ENCODE data around the gene LONP2. TPM values are rescaled to one million over a fixed set of nuclear protein-coding genes. Genes with fewer than 3 reads are reported as not detected.

Gene LONP2
- total and polyA plus RNA-seq, 2 of the 13 experiments (the other 11 are each of a cell fraction or from before 2014, with no cell fraction given): 39.2 to 63.3 TPM

DNA sequence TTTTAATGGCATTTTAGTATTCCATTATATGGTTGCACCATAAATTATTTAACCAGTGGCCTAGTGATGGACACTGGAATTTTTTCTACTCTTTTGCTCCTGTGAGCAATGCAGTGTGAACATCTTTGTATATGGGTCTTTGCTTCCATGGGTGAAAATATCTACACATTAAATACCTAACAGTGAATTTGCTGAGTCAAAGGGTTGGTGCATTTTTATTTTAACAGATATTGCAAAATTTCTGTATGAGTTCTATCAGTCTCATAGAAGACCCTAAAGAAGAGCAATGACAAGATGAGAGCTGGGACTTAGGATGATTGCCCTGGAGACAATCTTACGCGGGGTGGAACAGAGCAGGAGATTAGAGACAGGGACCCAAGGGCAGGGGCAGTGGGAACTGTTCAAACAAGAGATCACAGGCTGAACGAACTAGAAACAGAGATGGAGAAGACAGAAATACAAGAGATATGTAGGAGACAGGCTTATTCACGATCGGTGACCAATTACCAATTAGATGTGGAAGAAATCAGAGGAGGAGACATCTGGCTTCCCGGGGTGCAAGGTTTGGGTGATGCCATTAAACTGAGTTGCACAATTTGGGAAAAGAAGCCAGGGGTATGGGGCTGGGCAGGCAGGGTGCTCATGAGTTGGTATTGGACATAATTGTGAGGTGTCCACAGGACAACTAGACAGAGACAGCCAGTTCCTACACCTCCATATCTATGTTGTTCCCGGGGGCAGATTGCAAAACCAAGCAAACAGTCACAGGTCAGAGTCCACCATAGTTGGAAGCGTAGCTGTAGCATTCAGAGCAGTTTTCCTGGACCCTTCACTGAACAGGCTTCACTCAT is 39.9 kb upstream of the LONP2 start (continued):
- TF ChIP-seq, protein P1, sequence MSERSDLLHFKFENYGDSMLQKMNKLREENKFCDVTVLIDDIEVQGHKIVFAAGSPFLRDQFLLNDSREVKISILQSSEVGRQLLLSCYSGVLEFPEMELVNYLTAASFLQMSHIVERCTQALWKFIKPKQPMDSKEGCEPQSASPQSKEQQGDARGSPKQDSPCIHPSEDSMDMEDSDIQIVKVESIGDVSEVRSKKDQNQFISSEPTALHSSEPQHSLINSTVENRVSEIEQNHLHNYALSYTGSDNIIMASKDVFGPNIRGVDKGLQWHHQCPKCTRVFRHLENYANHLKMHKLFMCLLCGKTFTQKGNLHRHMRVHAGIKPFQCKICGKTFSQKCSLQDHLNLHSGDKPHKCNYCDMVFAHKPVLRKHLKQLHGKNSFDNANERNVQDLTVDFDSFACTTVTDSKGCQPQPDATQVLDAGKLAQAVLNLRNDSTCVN (CRISPR knock-in tag; IDR thresholded peaks at IDR 0.05; ENCODE audit: borderline replicate concordance): peak; percentile 86
- 0 out of 2 replicates have a peak, but pooled peaks have one; percentile 87 for TF ChIP-seq FOXO4 (CRISPR knock-in tag; conservative IDR thresholded peaks at IDR 0.05)
- TF ChIP-seq, protein P2, sequence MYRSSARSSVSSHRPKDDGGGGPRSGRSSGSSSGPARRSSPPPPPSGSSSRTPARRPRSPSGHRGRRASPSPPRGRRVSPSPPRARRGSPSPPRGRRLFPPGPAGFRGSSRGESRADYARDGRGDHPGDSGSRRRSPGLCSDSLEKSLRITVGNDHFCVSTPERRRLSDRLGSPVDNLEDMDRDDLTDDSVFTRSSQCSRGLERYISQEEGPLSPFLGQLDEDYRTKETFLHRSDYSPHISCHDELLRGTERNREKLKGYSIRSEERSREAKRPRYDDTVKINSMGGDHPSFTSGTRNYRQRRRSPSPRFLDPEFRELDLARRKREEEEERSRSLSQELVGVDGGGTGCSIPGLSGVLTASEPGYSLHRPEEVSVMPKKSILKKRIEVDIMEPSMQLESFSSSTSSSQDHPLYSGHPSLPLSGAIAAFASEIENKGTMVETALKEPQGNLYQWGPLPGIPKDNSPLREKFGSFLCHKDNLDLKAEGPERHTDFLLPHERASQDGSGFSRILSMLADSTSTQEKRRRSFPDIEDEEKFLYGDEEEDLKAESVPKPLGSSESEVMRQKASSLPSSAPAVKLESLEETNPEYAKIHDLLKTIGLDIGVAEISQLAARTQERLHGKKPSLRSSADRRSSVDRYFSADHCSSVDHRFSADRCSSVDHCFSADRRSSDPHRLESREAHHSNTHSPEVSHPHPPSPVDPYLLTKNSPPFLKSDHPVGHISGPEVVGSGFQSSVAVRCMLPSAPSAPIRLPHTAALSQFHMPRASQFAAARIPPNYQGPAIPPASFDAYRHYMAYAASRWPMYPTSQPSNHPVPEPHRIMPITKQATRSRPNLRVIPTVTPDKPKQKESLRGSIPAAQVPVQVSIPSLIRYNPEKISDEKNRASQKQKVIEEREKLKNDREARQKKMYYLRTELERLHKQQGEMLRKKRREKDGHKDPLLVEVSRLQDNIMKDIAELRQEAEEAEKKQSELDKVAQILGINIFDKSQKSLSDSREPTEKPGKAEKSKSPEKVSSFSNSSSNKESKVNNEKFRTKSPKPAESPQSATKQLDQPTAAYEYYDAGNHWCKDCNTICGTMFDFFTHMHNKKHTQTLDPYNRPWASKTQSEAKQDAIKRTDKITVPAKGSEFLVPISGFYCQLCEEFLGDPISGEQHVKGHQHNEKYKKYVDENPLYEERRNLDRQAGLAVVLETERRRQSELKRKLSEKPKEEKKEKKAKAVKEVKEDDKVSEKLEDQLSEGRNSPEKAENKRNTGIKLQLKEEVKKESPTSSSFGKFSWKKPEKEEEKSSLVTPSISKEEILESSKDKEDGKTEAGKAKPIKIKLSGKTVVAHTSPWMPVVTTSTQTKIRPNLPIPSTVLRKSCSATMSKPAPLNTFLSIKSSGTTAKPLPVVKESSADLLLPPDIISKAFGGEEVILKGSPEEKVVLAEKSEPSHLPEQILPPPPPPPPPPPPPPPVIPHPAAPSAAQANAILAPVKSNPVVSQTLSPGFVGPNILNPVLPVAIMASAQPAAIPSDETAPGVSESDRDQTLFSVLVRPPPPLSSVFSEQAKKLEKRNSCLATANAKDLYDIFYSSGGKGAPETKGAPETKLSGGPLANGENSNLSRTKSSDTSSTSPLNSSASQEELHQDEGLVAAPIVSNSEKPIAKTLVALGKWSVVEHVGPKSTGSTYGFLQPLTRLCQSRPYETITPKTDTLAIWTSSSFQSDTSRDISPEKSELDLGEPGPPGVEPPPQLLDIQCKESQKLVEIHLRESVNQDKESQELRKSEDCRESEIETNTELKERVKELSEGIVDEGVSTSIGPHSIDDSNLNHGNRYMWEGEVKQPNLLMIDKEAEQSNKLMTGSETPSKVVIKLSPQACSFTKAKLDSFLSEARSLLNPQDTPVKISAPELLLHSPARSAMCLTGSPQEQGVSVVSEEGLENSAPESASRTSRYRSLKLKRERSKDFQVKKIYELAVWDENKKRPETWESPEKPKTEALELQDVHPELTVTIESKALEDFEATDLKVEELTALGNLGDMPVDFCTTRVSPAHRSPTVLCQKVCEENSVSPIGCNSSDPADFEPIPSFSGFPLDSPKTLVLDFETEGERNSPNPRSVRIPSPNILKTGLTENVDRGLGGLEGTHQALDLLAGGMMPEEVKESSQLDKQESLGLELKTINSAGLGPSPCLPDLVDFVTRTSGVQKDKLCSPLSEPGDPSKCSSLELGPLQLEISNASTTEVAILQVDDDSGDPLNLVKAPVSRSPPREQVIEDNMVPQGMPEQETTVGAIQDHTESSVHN (CRISPR knock-in tag; IDR thresholded peaks at IDR 0.05): peak; percentile 42; the same call in 1 of the 2 replicates
- peak; percentile 73 for TF ChIP-seq MYPOP (CRISPR knock-in tag; IDR thresholded peaks at IDR 0.05)
- TF ChIP-seq THAP7 (CRISPR knock-in tag; IDR thresholded peaks at IDR 0.05): peak; percentile 73; the same call in 1 of the 2 replicates
- TF ChIP-seq NFE2 (CRISPR knock-in tag; IDR thresholded peaks at IDR 0.05): no peak
- no peak; the same call in 1 of the 2 replicates for TF ChIP-seq KMT2B (CRISPR knock-in tag; IDR thresholded peaks at IDR 0.05)
- peak; percentile 92 for TF ChIP-seq ZNF614 (CRISPR knock-in tag; IDR thresholded peaks at IDR 0.05; ENCODE audit: borderline replicate concordance)
- TF ChIP-seq HOXA5 (CRISPR knock-in tag; IDR thresholded peaks at IDR 0.05): peak; percentile 87
- no peak; the same call in 1 of the 2 replicates for TF ChIP-seq JDP2 (CRISPR knock-in tag; IDR thresholded peaks at IDR 0.05; ENCODE audit: borderline replicate concordance)
- 0 out of 2 replicates have a peak, but pooled peaks have one; percentile 58 for TF ChIP-seq ZNF205 (CRISPR knock-in tag; IDR thresholded peaks at IDR 0.05)
- no peak for TF ChIP-seq SNAPC2 (CRISPR knock-in tag; IDR thresholded peaks at IDR 0.05)
- no peak for TF ChIP-seq ZNF83 (CRISPR knock-in tag; IDR thresholded peaks at IDR 0.05; ENCODE audit: borderline replicate concordance)
